Hepatocyte (in vitro differentiated cells): ENCODE results near the gene ZNF766. TPM values are rescaled to one million over a fixed set of nuclear protein-coding genes. Genes with fewer than 3 reads are reported as not detected.
"Not testable (repeated sequence)": the region's sequence is repeated elsewhere in the genome, so short reads cannot be mapped to it uniquely, and the experiment has no call there.

Experiments used
- DNase-seq: peaks from one replicate; pipeline ENCODE4 v3.0.0-alpha.2; 2016; ENCODE audit warnings: low spot score
- H2AFZ ChIP-seq: fragments of 200-600 bp; sonication (generic); 2 replicates; pipeline ENCODE4 v1.6.0; 2016; ENCODE audit warnings: antibody characterized with exemption, mild to moderate bottlenecking
- H3K27ac ChIP-seq: fragments of 200-600 bp; sonication (generic); 2 replicates; pipeline ENCODE4 v1.5.1; 2016; ENCODE audit warnings: mild to moderate bottlenecking
- H3K27me3 ChIP-seq: fragments of 200-600 bp; sonication (generic); 2 replicates; pipeline ENCODE4 v1.6.1; 2016
- H3K36me3 ChIP-seq: fragments of 200-600 bp; sonication (generic); replicated peaks from 2 replicates; pipeline ENCODE4 v1.5.1; 2016; ENCODE audit warnings: low read depth; ENCODE audit not compliant: insufficient read depth
- H3K4me1 ChIP-seq: fragments of 200-600 bp; sonication (generic); 2 replicates; pipeline ENCODE4 v1.5.1; 2016; ENCODE audit warnings: mild to moderate bottlenecking, moderate library complexity; ENCODE audit not compliant: insufficient read depth
- H3K4me2 ChIP-seq: fragments of 200-600 bp; sonication (generic); 2 replicates; pipeline ENCODE4 v1.6.0; 2016
- H3K4me3 ChIP-seq: fragments of 200-600 bp; sonication (generic); 2 replicates; pipeline ENCODE4 v1.5.1; 2016; ENCODE audit warnings: mild to moderate bottlenecking
- H3K79me2 ChIP-seq: fragments of 200-600 bp; sonication (generic); 2 replicates; pipeline ENCODE4 v1.6.0; 2017; ENCODE audit warnings: mild to moderate bottlenecking
- H3K9me2 ChIP-seq: fragments of 200-600 bp; sonication (generic); replicated peaks from 2 replicates; pipeline ENCODE4 v1.6.0; 2017; ENCODE audit warnings: mild to moderate bottlenecking; ENCODE audit not compliant: insufficient read depth
- H3K9me3 ChIP-seq: fragments of 200-600 bp; sonication (generic); 2 replicates; pipeline ENCODE4 v1.5.1; 2016; ENCODE audit warnings: low read depth, mild to moderate bottlenecking
- H4K20me1 ChIP-seq: fragments of 200-600 bp; sonication (generic); 2 replicates; pipeline ENCODE4 v1.6.0; 2016; ENCODE audit warnings: mild to moderate bottlenecking; ENCODE audit not compliant: insufficient read depth, poor library complexity, severe bottlenecking
- CTCF ChIP-seq: fragments of 200-600 bp; sonication (generic); IDR thresholded peaks from 2 replicates; pipeline ENCODE4 v1.5.1; 2016; ENCODE audit warnings: antibody characterized with exemption, mild to moderate bottlenecking; ENCODE audit not compliant: poor library complexity
- EZH2 ChIP-seq: fragments of 200-600 bp; sonication (generic); IDR thresholded peaks from 2 replicates; pipeline ENCODE4 v1.6.1; 2016; ENCODE audit warnings: antibody characterized with exemption, mild to moderate bottlenecking, borderline replicate concordance
- EZH2phosphoT487 ChIP-seq: fragments of 200-600 bp; sonication (generic); IDR thresholded peaks from one replicate; pipeline ENCODE4 v1.6.1; 2018; ENCODE audit warnings: antibody characterized with exemption, mild to moderate bottlenecking, low read depth, moderate library complexity; ENCODE audit not compliant: unreplicated experiment, severe bottlenecking
- WGBS: methylation state at CpG from one replicate; pipeline ENCODE4 v1.1.6; 2016; ENCODE audit warnings: low lambda C conversion rate; ENCODE audit errors: missing lambda C conversion rate; 5-methylcytosine and 5-hydroxymethylcytosine counted together
- polyA plus RNA-seq: library from polyadenylated mRNA; unstranded; fragments of >200 nt; fragmentation: Nextera tagmentation; extraction: Ambion mirVana; gene quantifications from 2 replicates; pipeline ENCODE4 v1.2.1, GENCODE V29; 2016
- total RNA-seq: library from RNA; depleted of rRNA; stranded (reverse); fragments of >200 nt; gene quantifications from 2 replicates; pipeline ENCODE4 v1.2.3, GENCODE V29; 2014

ZNF766 gene
- total and polyA plus RNA-seq, 2 experiments from 2014 or later = 11.4 to 11.6 TPM

- H3K9me3 ChIP-seq = no peaks in the 10 kb centered on the region
- H3K36me3 ChIP-seq = no peaks in the 10 kb centered on the region
- H3K4me2 ChIP-seq = no peak overlapping the region
- H3K4me3 ChIP-seq = no peak overlapping the region
- no peaks in the 10 kb centered on the region for H3K79me2 ChIP-seq
- H3K27ac ChIP-seq = no peak overlapping the region
- H2AFZ ChIP-seq = no peak overlapping the region
- H3K27me3 ChIP-seq = no peaks in the 10 kb centered on the region
- H4K20me1 ChIP-seq = no peaks in the 10 kb centered on the region
- 93% methylated on average over 5 of the region's 5 CpGs for WGBS
- DNase-seq = no peak
- H3K9me2 ChIP-seq = no peaks in the 10 kb centered on the region
- no peak for TF ChIP-seq CTCF
- TF ChIP-seq EZH2phosphoT487 = no peak
- TF ChIP-seq EZH2 = no peak
- no peaks in the 10 kb centered on the region for H3K4me1 ChIP-seq
Observed at GRCh38 chr19:52258426-52258825, 11.0 kb upstream of the ZNF766 start.

- H2AFZ ChIP-seq, H3K27ac ChIP-seq, H3K4me1 ChIP-seq, H3K9me2 ChIP-seq, H3K79me2 ChIP-seq, DNase-seq, H3K4me2 ChIP-seq, H3K27me3 ChIP-seq, H3K4me3 ChIP-seq, H3K36me3 ChIP-seq, H3K9me3 ChIP-seq, H4K20me1 ChIP-seq: not testable (repeated sequence)
- WGBS = 91% methylated on average over 6 of the region's 6 CpGs
Observed at GRCh38 chr19:52265556-52265955, 3.8 kb upstream of the ZNF766 start.

GRCh38 chr19:52270266-52270885 is 989 bp downstream of the ZNF766 start:
- 10% methylated on average over 11 of the region's 11 CpGs for WGBS

GRCh38 chr19:52273301-52273700 is 3.9 kb downstream of the ZNF766 start:
- Histone ChIP-seq H3K9me2 (no peaks in the 10 kb centered on the region), H3K79me2 (peaks cover 81% of the 10 kb centered on the region), H3K4me1 (peaks cover 9% of the 10 kb centered on the region), H4K20me1 (peaks cover 6% of the 10 kb centered on the region), H2AFZ (no peak overlapping the region), H3K36me3 (no peaks in the 10 kb centered on the region), H3K4me3 (no peak overlapping the region), H3K4me2 (no peak overlapping the region), H3K27me3 (no peaks in the 10 kb centered on the region), H3K27ac (no peak overlapping the region), H3K9me3 (no peaks in the 10 kb centered on the region)
- no peak for DNase-seq
- 97% methylated on average over 2 of the region's 2 CpGs for WGBS
- TF ChIP-seq EZH2 (no peak), EZH2phosphoT487 (no peak), CTCF (no peak)

More at GRCh38 chr19:52270266-52270885, 989 bp downstream of the ZNF766 start:
- peaks cover 9% of the 10 kb centered on the region for H3K4me1 ChIP-seq
- no peak for TF ChIP-seq CTCF
- no peak for TF ChIP-seq EZH2phosphoT487
- TF ChIP-seq EZH2 = no peak
- peak overlapping the region; percentile 75 for H3K4me3 ChIP-seq
- H2AFZ ChIP-seq = peak overlapping the region; percentile 75
- H3K79me2 ChIP-seq = peaks cover 51% of the 10 kb centered on the region
- DNase-seq = peak; percentile 37
- H3K4me2 ChIP-seq = peak overlapping the region; percentile 92
- H4K20me1 ChIP-seq = no peaks in the 10 kb centered on the region
- H3K9me3 ChIP-seq = no peaks in the 10 kb centered on the region
- H3K9me2 ChIP-seq = no peaks in the 10 kb centered on the region
- H3K27ac ChIP-seq = peak overlapping the region; percentile 99
- no peaks in the 10 kb centered on the region for H3K36me3 ChIP-seq
- no peaks in the 10 kb centered on the region for H3K27me3 ChIP-seq
